ENCODE data around the gene FOXD1. TPM values are rescaled to one million over a fixed set of nuclear protein-coding genes. Genes with fewer than 3 reads are reported as not detected.

The FOXD1 gene
- total and polyA plus RNA-seq, 2 of the 8 experiments (the other 6 are each of a cell fraction or from before 2014, with no cell fraction given): 0.11 to 1.1 TPM

- FAIRE-seq: no peak
- H3K4me1 ChIP-seq (replicated peaks in 1 of 4; ENCODE audit: control insufficient read depth in 3 of 4, insufficient read depth in 4 of 4, low read length in 3 of 4): peaks cover 4 to 12% (median 7%) of the 10 kb centered on the region in 4 experiments
These were observed 8.3 kb downstream of the FOXD1 start for GRCh38 chr5:73440262-73440661.

More at GRCh38 chr5:73440262-73440661, 8.3 kb downstream of the FOXD1 start:
- peak; percentile 6 for TF ChIP-seq EZH2 (IDR thresholded peaks at IDR 0.05; ENCODE audit: low read depth, low read length, severe bottlenecking)
- TF ChIP-seq CBX8 (IDR thresholded peaks at IDR 0.05; ENCODE audit: borderline replicate concordance, low read depth, low read length): 0 out of 2 replicates have a peak, but pooled peaks have one; percentile 35
- no peak for TF ChIP-seq HDAC2 (IDR thresholded peaks at IDR 0.05; ENCODE audit: borderline replicate concordance in 1 of 2, low read depth in 2 of 2, low read length in 2 of 2)
- no peak for TF ChIP-seq KDM1A (IDR thresholded peaks at IDR 0.05; ENCODE audit: borderline replicate concordance, low read length)
- TF ChIP-seq, protein P1, sequence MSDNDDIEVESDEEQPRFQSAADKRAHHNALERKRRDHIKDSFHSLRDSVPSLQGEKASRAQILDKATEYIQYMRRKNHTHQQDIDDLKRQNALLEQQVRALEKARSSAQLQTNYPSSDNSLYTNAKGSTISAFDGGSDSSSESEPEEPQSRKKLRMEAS (IDR thresholded peaks at IDR 0.05): no peak
- TF ChIP-seq, protein P2, sequence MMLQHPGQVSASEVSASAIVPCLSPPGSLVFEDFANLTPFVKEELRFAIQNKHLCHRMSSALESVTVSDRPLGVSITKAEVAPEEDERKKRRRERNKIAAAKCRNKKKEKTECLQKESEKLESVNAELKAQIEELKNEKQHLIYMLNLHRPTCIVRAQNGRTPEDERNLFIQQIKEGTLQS (IDR thresholded peaks at IDR 0.05; ENCODE audit: insufficient read depth, low read depth, low read length): no peak
- TF ChIP-seq BCL11A (IDR thresholded peaks at IDR 0.05; ENCODE audit: low read depth in 2 of 2, low read length in 2 of 2): no peak
- peak; percentile 80 for TF ChIP-seq RNF2 (IDR thresholded peaks at IDR 0.05; ENCODE audit: borderline replicate concordance, low read depth, low read length, missing control alignments, poor library complexity, severe bottlenecking)
- TF ChIP-seq TBP (IDR thresholded peaks at IDR 0.05; ENCODE audit: low read depth, low read length): no peak
- no peak for TF ChIP-seq EP300 (IDR thresholded peaks at IDR 0.05; ENCODE audit: borderline replicate concordance in 1 of 2, low read depth in 2 of 2, low read length in 2 of 2)
- Histone ChIP-seq H3K56ac (replicated peaks; ENCODE audit: insufficient read length, low read depth, low read length) (no peak overlapping the region), H3K79me1 (ENCODE audit: low read depth, low read length) (no peaks in the 10 kb centered on the region), H4K20me1 (replicated peaks in 1 of 2; ENCODE audit: control insufficient read depth in 1 of 2, insufficient read depth in 2 of 2, low read length in 2 of 2) (peaks cover 9 to 11% of the 10 kb centered on the region in 2 experiments), H3K79me2 (ENCODE audit: control insufficient read depth in 1 of 2, insufficient read depth in 2 of 2, low read length in 2 of 2) (no peaks in the 10 kb centered on the region), H3K4me3 (ENCODE audit: extremely low read depth in 1 of 4, insufficient read depth in 2 of 4, low read depth in 3 of 4, low read length in 4 of 4) (no peak overlapping the region), H2BK12ac (ENCODE audit: low read depth, low read length) (no peak overlapping the region), H3K36me3 (ENCODE audit: control insufficient read depth in 2 of 4, insufficient read depth in 4 of 4, low read length in 3 of 4) (no peaks in the 10 kb centered on the region; a peak in 1 of 8 replicates), H2BK120ac (replicated peaks; ENCODE audit: low read depth, low read length) (no peak overlapping the region), H3K9me3 (ENCODE audit: insufficient read depth in 2 of 2, low read depth in 1 of 2, low read length in 1 of 2) (peaks cover 0 to 2% of the 10 kb centered on the region in 2 experiments; a peak in 1 of 4 replicates), H2BK20ac (ENCODE audit: low read length) (no peak overlapping the region), H3K4ac (replicated peaks; ENCODE audit: insufficient read length, low read depth, low read length) (no peak overlapping the region), H3K9ac (replicated peaks in 1 of 4; ENCODE audit: extremely low read depth in 1 of 4, low read depth in 3 of 4, low read length in 3 of 4) (no peak overlapping the region), H3K27me3 (replicated peaks in 1 of 4; ENCODE audit: control insufficient read depth in 3 of 4, extremely low read depth in 1 of 4, insufficient read depth in 3 of 4, low read length in 3 of 4) (peaks cover 77 to 100% (median 90%) of the 10 kb centered on the region in 4 experiments), H2AFZ (ENCODE audit: low read length) (no peak overlapping the region), H3K18ac (ENCODE audit: extremely low read depth, low read length) (no peak overlapping the region), H3K23me2 (ENCODE audit: low read depth, low read length) (peaks cover 9% of the 10 kb centered on the region; the same call in 1 of the 2 replicates), H2BK15ac (ENCODE audit: low read length) (no peak overlapping the region), H3K4me2 (ENCODE audit: insufficient read depth in 1 of 2, low read depth in 2 of 2, low read length in 2 of 2) (no peak overlapping the region), H3K23ac (ENCODE audit: insufficient read length) (no peak overlapping the region), H4K5ac (ENCODE audit: insufficient read length, low read depth, low read length) (no peak overlapping the region), H3K27ac (ENCODE audit: low read depth, low read length) (no peak overlapping the region), H4K91ac (replicated peaks; ENCODE audit: insufficient read length, low read length) (no peak overlapping the region), H2AK5ac (ENCODE audit: low read depth, low read length) (no peak overlapping the region), H2BK5ac (ENCODE audit: low read depth, low read length) (no peak overlapping the region), H3K14ac (ENCODE audit: insufficient read length) (no peak overlapping the region), H4K8ac (ENCODE audit: extremely low read depth, insufficient read depth, low read length) (no peak overlapping the region)
- ChIA-PET POLR2A (ENCODE audit: partially characterized antibody) (no interaction called here), CTCF (ENCODE audit: partially characterized antibody) (interaction anchor here (3.0 kb wide), 1 partner anchor 11 kb away, joined by 15 read pairs; no protein-coding TSS in a partner anchor)
- WGBS, 2 experiments (ENCODE audit: extremely low coverage in 1 of 2, insufficient coverage in 1 of 2, insufficient read length in 1 of 2, insufficient replicate concordance in 2 of 2, low coverage in 1 of 2, low lambda C conversion rate in 2 of 2, missing lambda C conversion rate in 1 of 2): 55% methylated on average over 1 of the region's 1 CpG; no CpG with 5 or more reads in 1 of the 2 experiments
- no peak for DNase-seq (ENCODE audit: low read depth in 1 of 2, low spot score in 2 of 2)

All from H1 (cell line).